Ishikawa (cell line): Measurements from ENCODE around the gene EHD1.

Source experiments
- CEBPB ChIP-seq: IDR thresholded peaks from 2 replicates; pipeline ENCODE4 v1.6.1; 2012
- CREB1 ChIP-seq: IDR thresholded peaks from 2 replicates; pipeline ENCODE4 v1.6.1; 2012; ENCODE audit warnings: low read depth
- EGR1 ChIP-seq: IDR thresholded peaks from 2 replicates; pipeline ENCODE4 v1.6.1; 2012
- EP300 ChIP-seq: IDR thresholded peaks from 2 replicates; pipeline ENCODE4 v1.6.1; 2012; ENCODE audit warnings: borderline replicate concordance
- FOXM1 ChIP-seq: IDR thresholded peaks from 2 replicates; pipeline ENCODE4 v1.6.1; 2012; ENCODE audit warnings: low read depth, borderline replicate concordance
- MAX ChIP-seq: IDR thresholded peaks from 2 replicates; pipeline ENCODE4 v1.6.1; 2012
- NFIC ChIP-seq: IDR thresholded peaks from 2 replicates; pipeline ENCODE4 v1.6.1; 2012
- RAD21 ChIP-seq: IDR thresholded peaks from 2 replicates; pipeline ENCODE4 v1.6.1; 2012; ENCODE audit warnings: low read depth
- TAF1 ChIP-seq: IDR thresholded peaks from 2 replicates; pipeline ENCODE4 v1.6.1; 2012; ENCODE audit warnings: low read depth, mild to moderate bottlenecking
- TCF12 ChIP-seq: IDR thresholded peaks from 2 replicates; pipeline ENCODE4 v1.6.1; 2012; ENCODE audit warnings: low read depth
- TEAD4 ChIP-seq: IDR thresholded peaks from 2 replicates; pipeline ENCODE4 v1.6.1; 2012
- YY1 ChIP-seq: IDR thresholded peaks from 2 replicates; pipeline ENCODE4 v1.6.1; 2012; ENCODE audit warnings: low read depth
- ZBTB7A ChIP-seq: IDR thresholded peaks from 2 replicates; pipeline ENCODE4 v1.6.1; 2012; ENCODE audit warnings: low read depth
- TF ChIP-seq, protein P1 (sequence below): IDR thresholded peaks from 2 replicates; pipeline ENCODE4 v1.6.1; 2012; ENCODE audit warnings: low read depth, mild to moderate bottlenecking
- TF ChIP-seq, protein P2 (sequence below): IDR thresholded peaks from 2 replicates; pipeline ENCODE4 v1.6.1; 2012

Gene EHD1

DNA sequence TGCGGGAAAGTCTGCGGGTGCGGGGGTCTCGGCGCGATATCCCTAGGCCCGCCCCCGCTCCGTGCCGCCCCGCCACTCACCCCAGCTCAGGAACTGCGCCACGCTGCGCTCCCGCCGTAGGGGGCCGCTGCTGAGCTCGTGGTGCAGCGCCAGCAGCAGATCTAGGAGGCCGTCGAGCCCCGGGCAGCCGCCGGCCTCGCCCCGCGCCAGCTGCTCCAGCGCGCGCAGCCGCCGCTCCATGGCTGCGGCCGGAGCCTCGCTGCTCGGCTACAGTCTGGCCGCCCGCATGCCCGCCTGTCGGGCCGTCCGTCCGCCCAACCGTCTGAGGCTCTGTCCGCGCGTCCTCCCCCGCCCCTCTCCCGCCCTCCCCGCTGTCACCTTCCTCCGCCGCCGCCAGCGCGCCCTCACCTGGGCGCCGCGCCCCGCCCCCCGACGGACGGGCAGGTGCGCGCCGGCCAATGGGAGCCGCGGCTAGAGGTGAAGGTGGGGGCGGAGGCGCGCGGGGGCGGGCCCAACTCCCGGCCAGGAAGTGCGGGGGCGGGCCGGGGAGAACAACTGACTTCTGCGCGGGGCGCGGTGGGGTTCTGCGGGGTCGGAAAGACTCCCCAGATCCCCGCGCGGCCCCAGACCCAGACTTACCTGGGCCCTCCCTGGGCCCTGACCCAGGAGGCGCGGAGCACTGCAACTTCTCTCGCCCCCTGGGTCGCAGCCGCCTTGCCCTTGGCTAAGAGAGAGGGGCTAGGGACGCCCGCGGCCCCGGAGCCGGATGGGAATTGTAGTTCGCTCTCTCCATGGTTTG, 33.9 kb downstream of the EHD1 start, which contains the start of gene CDC42BPG:
Gene CDC42BPG (minus strand): TSS at position 324 of the 799 bp plus-strand sequence. CDS start 84 bp downstream, at position 240.
- no peak for TF ChIP-seq TCF12
- TF ChIP-seq TEAD4 = no peak
- peak; percentile 96 for TF ChIP-seq ZBTB7A
- no peak for TF ChIP-seq FOXM1
- TF ChIP-seq YY1 = peak; percentile 13; the same call in 1 of the 2 replicates
- TF ChIP-seq, protein P1, sequence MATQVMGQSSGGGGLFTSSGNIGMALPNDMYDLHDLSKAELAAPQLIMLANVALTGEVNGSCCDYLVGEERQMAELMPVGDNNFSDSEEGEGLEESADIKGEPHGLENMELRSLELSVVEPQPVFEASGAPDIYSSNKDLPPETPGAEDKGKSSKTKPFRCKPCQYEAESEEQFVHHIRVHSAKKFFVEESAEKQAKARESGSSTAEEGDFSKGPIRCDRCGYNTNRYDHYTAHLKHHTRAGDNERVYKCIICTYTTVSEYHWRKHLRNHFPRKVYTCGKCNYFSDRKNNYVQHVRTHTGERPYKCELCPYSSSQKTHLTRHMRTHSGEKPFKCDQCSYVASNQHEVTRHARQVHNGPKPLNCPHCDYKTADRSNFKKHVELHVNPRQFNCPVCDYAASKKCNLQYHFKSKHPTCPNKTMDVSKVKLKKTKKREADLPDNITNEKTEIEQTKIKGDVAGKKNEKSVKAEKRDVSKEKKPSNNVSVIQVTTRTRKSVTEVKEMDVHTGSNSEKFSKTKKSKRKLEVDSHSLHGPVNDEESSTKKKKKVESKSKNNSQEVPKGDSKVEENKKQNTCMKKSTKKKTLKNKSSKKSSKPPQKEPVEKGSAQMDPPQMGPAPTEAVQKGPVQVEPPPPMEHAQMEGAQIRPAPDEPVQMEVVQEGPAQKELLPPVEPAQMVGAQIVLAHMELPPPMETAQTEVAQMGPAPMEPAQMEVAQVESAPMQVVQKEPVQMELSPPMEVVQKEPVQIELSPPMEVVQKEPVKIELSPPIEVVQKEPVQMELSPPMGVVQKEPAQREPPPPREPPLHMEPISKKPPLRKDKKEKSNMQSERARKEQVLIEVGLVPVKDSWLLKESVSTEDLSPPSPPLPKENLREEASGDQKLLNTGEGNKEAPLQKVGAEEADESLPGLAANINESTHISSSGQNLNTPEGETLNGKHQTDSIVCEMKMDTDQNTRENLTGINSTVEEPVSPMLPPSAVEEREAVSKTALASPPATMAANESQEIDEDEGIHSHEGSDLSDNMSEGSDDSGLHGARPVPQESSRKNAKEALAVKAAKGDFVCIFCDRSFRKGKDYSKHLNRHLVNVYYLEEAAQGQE = no peak
- TF ChIP-seq NFIC = no peak; the same call in 1 of the 2 replicates
- peak; percentile 97 for TF ChIP-seq EGR1
- peak; percentile 69 for TF ChIP-seq MAX
- TF ChIP-seq, protein P2, sequence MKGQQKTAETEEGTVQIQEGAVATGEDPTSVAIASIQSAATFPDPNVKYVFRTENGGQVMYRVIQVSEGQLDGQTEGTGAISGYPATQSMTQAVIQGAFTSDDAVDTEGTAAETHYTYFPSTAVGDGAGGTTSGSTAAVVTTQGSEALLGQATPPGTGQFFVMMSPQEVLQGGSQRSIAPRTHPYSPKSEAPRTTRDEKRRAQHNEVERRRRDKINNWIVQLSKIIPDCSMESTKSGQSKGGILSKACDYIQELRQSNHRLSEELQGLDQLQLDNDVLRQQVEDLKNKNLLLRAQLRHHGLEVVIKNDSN = no peak
- no peak for TF ChIP-seq EP300
- no peak; the same call in 1 of the 2 replicates for TF ChIP-seq TAF1
- TF ChIP-seq CEBPB = no peak
- TF ChIP-seq CREB1 = no peak
- TF ChIP-seq RAD21 = no peak

DNA sequence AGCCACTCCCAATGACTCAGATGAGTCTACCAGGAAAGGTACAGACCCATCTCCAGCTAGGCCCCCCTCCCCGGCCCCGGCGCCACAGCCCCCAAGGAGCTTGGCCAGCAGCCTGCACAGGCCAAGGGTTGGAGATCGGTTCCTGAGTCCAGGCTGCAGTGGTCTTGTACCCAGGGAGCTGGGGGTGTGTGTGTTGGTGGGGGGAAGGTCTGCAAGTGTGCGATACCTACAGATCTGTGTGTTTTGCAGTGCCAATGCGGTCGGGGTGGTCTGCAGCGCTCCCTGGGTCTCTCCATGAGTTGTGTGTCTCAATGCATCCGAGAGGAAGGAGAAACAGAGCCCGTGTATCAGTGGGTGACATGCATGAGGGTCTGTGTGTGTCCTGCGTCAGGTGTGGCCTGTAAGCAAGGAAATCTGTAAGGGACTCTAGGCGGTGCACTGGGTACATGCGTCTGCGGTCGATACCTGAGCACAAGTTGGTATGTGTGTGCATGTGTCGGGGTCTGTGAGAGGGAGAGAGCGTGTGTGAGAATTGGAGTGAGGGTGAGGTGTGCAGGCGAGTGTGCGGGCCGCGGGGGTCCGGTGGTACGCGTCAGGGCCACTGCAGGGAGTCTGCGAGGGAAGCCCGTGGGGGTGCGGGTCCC, 34.6 kb downstream of the EHD1 start:
- TF ChIP-seq TCF12 (no peak), YY1 (no peak), TAF1 (no peak), EP300 (no peak), NFIC (no peak), RAD21 (no peak), CEBPB (no peak)
- TF ChIP-seq, protein P1 = no peak
- TF ChIP-seq, protein P2 = no peak

DNA sequence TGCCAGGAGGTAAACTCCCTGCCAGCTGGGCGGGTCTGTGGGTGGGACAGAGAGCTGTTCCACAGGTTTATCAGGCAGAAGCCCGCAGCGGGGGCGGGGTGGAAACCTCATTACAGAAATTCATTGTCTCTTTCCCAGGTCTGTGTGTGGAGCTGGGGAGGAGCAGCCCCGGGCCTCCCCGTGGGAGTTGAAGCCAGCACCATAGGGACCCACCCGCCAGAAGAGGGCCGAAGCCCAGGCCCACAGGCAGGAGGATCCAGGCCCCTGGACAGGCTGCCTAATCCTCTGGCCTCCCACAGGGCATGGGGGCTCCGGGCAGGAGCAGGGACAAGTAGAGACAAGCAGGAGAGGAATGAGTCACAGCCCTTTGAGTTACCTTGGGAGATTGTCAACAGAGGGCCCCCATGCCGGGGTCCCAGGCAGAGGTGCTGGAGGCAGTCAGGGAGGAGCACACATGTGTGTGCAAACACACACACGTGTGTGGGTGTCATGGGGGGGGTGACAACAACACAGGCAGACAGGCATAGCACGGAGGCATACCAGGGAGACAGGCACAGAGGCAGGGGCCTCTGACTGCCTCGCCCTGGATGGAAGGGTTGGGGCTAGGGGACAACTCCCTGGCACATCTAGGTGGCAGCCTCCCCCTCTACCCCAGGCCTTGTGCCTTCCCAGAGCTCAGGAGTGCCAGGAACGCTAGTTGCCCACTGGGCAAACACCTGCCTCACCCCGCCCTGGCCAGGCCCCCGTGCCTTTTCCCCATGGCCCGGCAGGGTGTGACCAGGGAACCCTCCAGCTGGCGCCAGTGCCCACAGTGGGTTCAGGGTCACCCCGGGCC, 35.4 kb downstream of the EHD1 start:
- no peak for TF ChIP-seq TEAD4
- TF ChIP-seq ZBTB7A = no peak; the same call in none of the 2 replicates
- TF ChIP-seq FOXM1 = no peak
- TF ChIP-seq YY1 = 0 out of 2 replicates have a peak, but pooled peaks have one; percentile 19
- no peak for TF ChIP-seq EP300
- peak; percentile 30; the same call in 1 of the 2 replicates for TF ChIP-seq TCF12
- TF ChIP-seq MAX = peak; percentile 35; the same call in 1 of the 2 replicates
- TF ChIP-seq EGR1 = peak; percentile 46; the same call in 1 of the 2 replicates
- TF ChIP-seq NFIC = peak; percentile 35; the same call in 1 of the 2 replicates

GRCh38 chr11:64842366-64842759, 36.1 kb downstream of the EHD1 start:
- no peak for TF ChIP-seq MAX
- TF ChIP-seq TAF1 = peak; percentile 18; the same call in 1 of the 2 replicates
